HL-60 (cell line): ENCODE data around the gene AGAP1.

Experiments
- DNase-seq, 2 experiments: peaks; one replicate each; pipeline ENCODE4 v3.0.0-alpha.2; 2010 to 2020; ENCODE audit warnings: low read depth in 1 of 2, low spot score in 1 of 2
- H3K27ac ChIP-seq: fragments of 250-450 bp; sonication (Bioruptor Pico); replicated peaks from 2 replicates; pipeline ENCODE4 v1.5.1; 2020; ENCODE audit warnings: mild to moderate bottlenecking, moderate library complexity
- H3K27me3 ChIP-seq: fragments of 250-450 bp; sonication (Bioruptor Pico); 2 replicates; pipeline ENCODE4 v1.5.1; 2021; ENCODE audit warnings: mild to moderate bottlenecking, moderate library complexity; ENCODE audit not compliant: insufficient read depth, poor library complexity, severe bottlenecking
- H3K4me3 ChIP-seq: replicated peaks from 2 replicates; pipeline ENCODE4 v1.5.1; 2011; ENCODE audit warnings: mild to moderate bottlenecking, control low read depth, low read length; ENCODE audit not compliant: insufficient read depth
- GABPA ChIP-seq: IDR thresholded peaks from 2 replicates; pipeline ENCODE4 v1.6.1; 2012; ENCODE audit warnings: low read depth
- POLR2AphosphoS5 ChIP-seq: IDR thresholded peaks from 2 replicates; pipeline ENCODE4 v1.6.1; 2012; ENCODE audit warnings: low read depth
- SPI1 ChIP-seq: IDR thresholded peaks from 2 replicates; pipeline ENCODE4 v1.6.1; 2012; ENCODE audit warnings: low read depth, mild to moderate bottlenecking, borderline replicate concordance
- TF ChIP-seq, protein P1 (sequence below): IDR thresholded peaks from one replicate; pipeline ENCODE4 v1.5.1; 2011; ENCODE audit warnings: low read length, control low read depth, inconsistent platforms; ENCODE audit not compliant: insufficient read depth
- TF ChIP-seq, protein P2 (sequence below): IDR thresholded peaks from 2 replicates; pipeline ENCODE4 v1.6.1; 2012; ENCODE audit warnings: low read depth; ENCODE audit not compliant: insufficient replicate concordance

AGAP1 gene

DNA sequence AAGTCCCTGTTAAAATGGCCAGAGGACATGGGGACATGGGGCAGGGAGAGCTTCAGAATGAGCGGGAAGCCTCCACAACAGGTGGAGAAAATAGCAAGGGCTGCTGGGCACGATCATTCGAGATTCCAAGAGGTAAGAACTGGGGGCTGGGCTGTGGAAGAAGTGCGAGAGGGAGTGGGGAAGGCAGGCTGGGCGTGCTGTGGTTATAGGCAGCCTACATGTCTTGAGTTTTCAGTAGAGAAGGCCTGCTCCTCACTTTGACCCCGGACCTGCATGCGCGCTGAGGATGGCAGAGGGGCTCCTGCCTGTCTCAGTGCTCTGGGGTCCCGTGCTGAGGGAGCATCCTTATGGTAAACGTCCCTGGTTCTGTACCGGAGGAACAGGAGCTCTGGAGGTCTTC lies 115.5 kb downstream of the AGAP1 start:
- Histone ChIP-seq H3K4me3 (no peak overlapping the region), H3K27ac (no peak overlapping the region), H3K27me3 (no peaks in the 10 kb centered on the region)
- DNase-seq: no peak
- TF ChIP-seq, protein P1, sequence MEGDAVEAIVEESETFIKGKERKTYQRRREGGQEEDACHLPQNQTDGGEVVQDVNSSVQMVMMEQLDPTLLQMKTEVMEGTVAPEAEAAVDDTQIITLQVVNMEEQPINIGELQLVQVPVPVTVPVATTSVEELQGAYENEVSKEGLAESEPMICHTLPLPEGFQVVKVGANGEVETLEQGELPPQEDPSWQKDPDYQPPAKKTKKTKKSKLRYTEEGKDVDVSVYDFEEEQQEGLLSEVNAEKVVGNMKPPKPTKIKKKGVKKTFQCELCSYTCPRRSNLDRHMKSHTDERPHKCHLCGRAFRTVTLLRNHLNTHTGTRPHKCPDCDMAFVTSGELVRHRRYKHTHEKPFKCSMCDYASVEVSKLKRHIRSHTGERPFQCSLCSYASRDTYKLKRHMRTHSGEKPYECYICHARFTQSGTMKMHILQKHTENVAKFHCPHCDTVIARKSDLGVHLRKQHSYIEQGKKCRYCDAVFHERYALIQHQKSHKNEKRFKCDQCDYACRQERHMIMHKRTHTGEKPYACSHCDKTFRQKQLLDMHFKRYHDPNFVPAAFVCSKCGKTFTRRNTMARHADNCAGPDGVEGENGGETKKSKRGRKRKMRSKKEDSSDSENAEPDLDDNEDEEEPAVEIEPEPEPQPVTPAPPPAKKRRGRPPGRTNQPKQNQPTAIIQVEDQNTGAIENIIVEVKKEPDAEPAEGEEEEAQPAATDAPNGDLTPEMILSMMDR: no peak
- TF ChIP-seq, protein P2, sequence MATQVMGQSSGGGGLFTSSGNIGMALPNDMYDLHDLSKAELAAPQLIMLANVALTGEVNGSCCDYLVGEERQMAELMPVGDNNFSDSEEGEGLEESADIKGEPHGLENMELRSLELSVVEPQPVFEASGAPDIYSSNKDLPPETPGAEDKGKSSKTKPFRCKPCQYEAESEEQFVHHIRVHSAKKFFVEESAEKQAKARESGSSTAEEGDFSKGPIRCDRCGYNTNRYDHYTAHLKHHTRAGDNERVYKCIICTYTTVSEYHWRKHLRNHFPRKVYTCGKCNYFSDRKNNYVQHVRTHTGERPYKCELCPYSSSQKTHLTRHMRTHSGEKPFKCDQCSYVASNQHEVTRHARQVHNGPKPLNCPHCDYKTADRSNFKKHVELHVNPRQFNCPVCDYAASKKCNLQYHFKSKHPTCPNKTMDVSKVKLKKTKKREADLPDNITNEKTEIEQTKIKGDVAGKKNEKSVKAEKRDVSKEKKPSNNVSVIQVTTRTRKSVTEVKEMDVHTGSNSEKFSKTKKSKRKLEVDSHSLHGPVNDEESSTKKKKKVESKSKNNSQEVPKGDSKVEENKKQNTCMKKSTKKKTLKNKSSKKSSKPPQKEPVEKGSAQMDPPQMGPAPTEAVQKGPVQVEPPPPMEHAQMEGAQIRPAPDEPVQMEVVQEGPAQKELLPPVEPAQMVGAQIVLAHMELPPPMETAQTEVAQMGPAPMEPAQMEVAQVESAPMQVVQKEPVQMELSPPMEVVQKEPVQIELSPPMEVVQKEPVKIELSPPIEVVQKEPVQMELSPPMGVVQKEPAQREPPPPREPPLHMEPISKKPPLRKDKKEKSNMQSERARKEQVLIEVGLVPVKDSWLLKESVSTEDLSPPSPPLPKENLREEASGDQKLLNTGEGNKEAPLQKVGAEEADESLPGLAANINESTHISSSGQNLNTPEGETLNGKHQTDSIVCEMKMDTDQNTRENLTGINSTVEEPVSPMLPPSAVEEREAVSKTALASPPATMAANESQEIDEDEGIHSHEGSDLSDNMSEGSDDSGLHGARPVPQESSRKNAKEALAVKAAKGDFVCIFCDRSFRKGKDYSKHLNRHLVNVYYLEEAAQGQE: no peak
- TF ChIP-seq SPI1 (no peak), POLR2AphosphoS5 (no peak), GABPA (no peak)

DNA sequence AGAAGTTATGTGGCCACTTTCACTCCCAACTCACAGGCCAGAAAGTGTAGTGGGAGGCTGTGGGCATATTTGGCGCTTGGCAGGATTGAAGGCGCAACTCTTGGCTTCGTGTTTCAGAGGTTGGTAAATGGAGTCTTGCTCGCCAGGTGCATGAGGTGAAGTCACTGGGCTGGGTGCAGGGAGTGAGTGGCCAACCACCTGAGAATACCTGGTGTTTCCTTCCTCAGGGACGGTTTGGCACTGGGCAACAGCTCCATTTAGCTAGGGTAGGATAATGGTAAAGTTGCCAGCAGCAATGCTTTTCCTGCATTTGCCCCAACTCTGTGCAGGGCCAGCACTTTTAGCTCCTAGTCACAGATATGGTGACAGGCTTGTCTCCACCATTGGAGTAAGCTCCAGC lies 115.9 kb downstream of the AGAP1 start:
- TF ChIP-seq POLR2AphosphoS5: no peak
- TF ChIP-seq SPI1: no peak
- no peak for TF ChIP-seq GABPA
- TF ChIP-seq, protein P1: no peak
- TF ChIP-seq, protein P2: no peak
- Histone ChIP-seq H3K4me3 (no peak overlapping the region), H3K27ac (no peak overlapping the region), H3K27me3 (no peaks in the 10 kb centered on the region)
- no peak for DNase-seq

DNA sequence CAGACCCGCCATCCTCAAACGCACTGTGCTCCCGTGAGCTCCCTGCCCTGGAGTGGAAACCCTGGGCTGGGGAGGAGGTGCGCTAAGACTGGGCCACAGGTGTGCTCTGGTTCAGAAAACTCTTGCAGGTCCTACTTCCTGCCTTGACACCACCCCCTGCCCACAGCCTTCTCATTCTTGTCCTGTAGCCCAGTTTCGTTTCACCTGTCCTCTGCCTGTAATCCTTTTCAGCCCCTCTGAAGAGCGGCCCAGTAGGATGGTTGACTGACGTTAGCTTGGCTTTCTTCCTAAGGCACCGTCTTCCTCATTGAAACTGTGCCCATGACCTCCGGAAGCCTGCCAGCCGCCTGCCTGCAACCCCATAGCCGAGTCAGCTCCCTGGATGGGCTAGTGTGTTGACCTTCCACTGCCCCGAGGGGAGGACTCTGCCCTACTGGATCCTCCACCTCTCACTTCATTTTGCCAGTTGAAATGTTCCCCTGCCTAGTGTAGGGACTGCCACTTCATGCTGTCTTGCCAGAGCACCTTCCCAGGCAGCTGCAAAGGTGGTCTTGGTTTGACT lies 116.9 kb downstream of the AGAP1 start:
- Histone ChIP-seq H3K27ac (no peak overlapping the region), H3K4me3 (no peak overlapping the region), H3K27me3 (no peaks in the 10 kb centered on the region)
- TF ChIP-seq, protein P2: no peak
- TF ChIP-seq POLR2AphosphoS5: no peak
- TF ChIP-seq, protein P1: no peak
- no peak for TF ChIP-seq GABPA
- TF ChIP-seq SPI1: no peak
- DNase-seq: no peak
